Stimulated activated CD8-positive, alpha-beta memory T cell treated with anti-CD3 and anti-CD28 coated beads, Interleukin-15, amount 100 ng/mL, for 1 hour (primary cell): ENCODE data around the gene SUN3.

Source experiments
- DNase-seq: peaks from one replicate; pipeline ENCODE4 v3.0.0-alpha.2; 2020; ENCODE audit warnings: low read depth

Gene SUN3

DNA sequence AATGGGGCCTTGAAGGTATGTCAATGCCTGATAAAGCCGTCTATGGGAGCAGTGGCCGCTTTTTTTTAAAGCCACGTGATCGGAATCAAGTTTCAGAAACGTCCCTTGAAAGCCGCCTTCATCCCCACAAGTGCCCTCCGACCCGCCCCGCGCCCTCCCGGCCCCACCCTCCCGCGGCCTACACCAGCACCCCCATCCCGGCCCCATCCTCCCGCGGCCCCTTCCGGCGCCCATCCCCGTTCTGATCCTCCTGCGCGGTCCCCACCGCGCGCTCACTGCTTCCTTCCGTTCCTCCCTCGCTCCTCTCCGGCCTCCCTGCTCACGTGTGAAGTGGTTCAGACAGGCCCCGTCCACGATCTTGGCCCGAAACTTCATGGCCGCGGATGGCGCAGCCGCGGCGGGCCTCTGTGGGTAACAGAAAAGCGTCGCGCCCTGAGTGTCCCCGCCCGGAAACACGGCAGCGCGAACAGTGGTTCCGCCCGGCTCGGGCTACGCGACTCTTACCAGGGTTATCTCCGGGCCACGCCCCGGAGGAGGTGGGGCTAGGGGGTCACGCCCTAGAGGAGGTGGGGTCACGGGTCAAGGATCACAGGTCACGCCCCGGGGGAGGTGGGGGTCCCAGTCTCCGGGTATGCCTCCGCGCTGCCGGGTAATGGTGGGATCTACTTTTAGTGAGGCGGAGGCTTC is 49.6 kb downstream of the SUN3 start, which contains the start of gene HUS1:
HUS1 (minus strand) TSS at position 471 of the 687 bp plus-strand sequence; CDS start at position 375, 96 bp downstream.
- peak; percentile 79 for DNase-seq

DNA sequence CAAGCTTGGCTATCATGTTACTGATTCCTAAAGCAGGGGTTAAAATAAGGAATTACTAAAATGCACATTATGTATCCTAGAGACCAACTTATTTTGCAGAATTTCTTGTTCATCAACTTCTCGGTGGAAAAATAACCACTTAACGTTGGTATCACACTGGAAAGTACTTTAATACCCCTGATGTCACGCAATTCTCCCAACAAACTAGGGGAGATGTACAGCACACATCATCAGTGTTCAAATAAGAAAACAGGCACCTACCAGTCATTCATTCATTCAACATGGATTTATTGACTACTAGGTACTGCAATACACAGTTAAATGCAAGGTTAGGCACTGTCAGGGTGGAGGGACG is 50.1 kb downstream of the SUN3 start:
- no peak for DNase-seq

DNA sequence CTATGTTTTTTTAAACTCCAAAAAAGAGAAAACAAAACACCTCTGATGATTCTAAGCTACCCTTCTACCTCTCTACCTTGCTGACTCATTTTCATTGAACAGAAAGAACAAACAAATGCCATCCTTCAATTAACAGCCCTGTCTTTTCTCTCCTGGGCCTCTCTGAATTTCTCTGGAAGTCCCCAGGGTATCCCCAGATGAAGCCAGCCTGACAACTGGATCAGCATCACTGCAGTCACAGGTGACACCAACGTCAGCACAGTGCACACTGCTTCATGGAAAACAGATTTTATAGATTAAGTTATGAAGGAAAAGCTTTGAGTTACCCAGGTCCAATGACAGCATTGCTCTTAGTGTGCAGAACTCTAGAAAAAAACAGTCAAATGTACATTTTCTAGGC is 55.2 kb downstream of the SUN3 start:
- no peak for DNase-seq

DNA sequence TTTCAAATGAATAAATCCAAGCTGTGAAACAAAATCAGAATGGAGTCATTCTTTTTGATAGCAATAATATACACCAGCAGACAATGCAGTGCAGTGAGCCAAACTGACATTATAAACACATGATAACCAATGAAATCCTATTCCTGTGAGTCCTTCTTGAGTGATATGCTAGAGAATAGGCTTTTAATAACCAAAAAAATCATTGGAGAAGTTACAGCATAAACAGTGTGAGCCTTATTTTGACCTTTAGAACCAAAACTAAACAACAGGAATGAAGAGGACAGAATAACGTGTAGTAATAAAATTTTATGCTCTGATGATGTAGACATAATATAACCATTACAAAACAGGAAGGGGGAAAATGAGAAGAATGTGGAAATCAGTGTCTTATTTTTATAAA is 58.1 kb downstream of the SUN3 start:
- DNase-seq: no peak

DNA sequence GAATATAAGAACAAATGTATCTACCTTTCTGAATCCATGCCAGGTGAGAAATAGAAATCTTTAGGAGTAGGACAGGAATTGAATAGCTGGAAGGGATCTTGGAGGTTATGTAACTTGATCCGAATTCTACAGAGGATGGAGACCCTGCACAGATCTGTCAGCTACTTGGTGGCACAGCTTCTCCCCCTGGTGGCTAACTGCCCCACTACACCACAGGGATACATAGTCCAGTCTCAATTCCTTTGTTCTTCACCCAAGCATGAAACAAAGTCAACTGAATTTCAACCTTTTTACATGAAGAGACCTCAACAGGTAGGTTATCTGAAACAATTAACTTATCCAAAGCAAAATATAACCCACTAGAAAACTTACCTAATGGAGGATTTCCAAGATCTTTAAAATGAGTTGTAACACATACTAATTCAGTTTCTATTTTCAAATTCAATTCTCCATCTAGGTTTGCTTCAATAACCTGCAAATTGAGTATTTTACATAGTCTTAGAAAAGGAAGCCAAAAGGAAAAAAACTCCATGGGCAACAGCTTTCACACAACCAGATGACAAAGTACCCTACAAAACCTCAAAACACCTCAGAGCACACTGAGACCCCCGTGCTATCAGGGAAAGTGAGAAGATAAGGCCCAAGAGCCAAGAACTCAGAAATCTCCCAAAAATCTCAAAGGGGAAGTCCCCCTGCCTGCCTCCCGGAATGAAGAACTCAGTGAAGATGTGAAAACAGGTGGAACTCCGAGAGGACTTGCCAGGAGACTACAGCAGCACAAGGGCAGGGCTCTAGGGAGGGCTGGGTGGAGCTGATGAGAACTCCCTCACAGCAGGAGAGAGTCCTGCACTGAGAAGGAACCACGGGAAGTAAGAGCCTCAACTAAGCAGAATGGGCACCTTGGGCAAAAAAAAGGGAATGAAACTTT is 59.8 kb downstream of the SUN3 start:
- peak; percentile 30 for DNase-seq

DNA sequence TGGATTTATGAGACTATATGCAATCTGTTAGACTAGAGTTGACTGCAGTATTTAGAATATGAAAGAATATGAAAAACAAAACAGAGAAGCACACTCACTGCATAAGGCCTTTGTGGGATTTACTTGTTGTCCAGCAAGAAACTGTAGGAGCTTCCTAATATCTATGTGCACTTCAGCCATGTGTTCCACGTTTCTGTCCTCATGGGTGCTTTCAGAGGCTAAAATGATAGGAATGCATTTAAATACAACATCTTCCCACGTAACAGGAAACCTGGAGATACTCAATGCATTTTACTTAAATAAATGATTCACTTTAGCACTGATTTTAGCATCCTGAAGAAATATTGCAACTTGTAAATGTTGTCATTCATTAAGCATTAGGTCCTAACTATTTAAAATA is 61.2 kb downstream of the SUN3 start:
- DNase-seq: no peak

DNA sequence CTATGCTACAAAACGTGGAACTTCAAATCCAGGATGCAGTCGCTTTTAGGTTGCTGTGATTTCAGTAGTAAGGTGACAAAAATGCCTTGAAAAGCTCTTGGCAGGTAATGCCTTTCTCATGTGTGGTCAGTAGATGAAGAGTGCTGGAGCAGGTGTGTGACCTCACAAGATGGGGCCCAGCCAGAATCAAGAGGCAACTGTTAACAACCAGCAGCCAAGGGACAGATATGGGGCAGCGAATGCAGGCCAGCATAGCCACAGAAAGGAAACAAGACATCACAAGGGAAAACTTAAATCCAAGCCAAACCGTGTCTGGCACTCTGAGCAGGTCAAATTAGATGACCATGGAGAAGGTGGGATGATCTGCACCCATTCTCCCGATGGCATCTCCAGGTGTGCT is 61.8 kb downstream of the SUN3 start:
- DNase-seq: no peak

- DNase-seq: no peak
Measured at GRCh38 chr7:47965456-47965855, 63.5 kb downstream of the SUN3 start.

DNA sequence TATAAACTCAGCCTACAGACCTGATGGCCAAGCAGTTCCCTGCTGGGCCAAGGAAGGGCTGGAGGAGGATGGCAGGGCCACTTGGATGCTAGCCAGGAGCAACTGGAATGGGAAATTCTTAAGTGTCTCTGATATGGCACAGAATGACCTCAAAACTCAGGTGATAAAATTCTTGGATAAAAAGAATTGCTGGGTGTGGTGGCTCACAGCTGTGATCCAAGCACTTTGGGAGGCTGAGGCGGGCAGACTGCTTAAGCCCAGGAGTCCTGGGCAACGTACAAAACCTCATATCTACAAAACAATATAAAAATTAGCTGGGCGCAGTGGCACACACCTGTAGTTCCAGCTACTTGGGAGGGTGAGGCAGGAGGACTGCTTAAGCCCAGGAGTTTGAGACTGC is 66.6 kb downstream of the SUN3 start:
- no peak for DNase-seq

- DNase-seq: no peak
Measured at GRCh38 chr7:47957156-47957555, 71.8 kb downstream of the SUN3 start.

- DNase-seq: no peak
Measured at GRCh38 chr7:47956220-47956619, 72.7 kb downstream of the SUN3 start.

DNA sequence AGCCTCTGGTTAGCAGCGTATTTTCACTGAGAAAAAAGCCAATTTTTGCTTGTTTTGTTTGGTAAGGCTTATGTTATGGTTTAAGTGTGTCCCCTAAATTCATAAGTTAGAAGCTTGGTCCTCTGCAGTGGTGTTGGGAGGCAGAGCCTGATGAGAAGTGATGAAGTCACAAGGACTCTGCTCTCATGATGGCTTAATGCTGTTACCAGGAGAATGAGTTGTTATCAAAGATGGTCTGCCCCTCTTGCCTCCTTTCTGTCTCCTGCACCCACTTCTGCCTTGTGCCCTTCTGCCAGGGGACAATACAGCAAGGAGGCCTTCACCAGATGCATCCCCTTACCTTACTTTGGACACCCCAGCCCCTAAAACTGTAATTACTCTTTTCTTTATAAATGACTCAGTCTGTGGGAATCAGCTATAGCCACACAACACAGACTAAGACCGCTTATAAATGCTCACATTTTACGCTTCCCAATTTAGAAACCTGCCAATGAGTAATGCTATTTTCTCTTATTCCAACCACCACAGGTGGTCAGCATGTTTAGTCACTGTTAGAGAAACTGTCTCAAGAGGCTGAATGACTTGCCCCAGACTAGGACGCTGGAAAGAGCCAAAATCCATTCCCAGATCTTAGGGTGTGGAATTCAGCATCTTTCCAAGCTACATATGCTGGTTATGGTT is 74.5 kb downstream of the SUN3 start:
- DNase-seq: no peak

GRCh38 chr7:47953822-47954221 is 75.1 kb downstream of the SUN3 start:
- DNase-seq: no peak

- no peak for DNase-seq
Measured at GRCh38 chr7:47952224-47952623, 76.7 kb downstream of the SUN3 start.

- no peak for DNase-seq
Measured at GRCh38 chr7:47951374-47951773, 77.5 kb downstream of the SUN3 start.

DNA sequence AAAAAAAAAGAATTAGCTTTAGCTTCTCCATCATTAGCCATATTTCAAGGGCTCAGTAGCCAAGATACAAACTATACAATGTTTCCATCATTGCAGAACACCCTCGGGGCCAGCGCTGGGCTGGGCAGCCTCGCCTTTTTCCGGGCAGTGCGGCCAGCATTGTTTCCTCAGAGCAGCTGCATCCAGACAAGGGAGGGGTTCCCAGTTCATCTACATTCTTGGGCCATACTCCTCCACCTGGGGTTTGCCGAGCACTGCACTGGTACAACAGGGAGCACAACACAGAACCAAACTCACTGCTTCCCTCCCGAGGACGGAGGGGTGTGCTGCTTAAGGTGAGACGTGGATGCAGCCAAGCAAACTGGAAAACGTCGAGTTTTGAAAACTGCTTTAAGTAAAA is 78.2 kb downstream of the SUN3 start:
- DNase-seq: no peak

- DNase-seq: no peak
Measured at GRCh38 chr7:47949703-47950102, 79.2 kb downstream of the SUN3 start.

GRCh38 chr7:47948141-47948790 is 80.6 kb downstream of the SUN3 start, which contains the start of gene PKD1L1:
PKD1L1 (minus strand) TSS chr7:47948466; CDS start chr7:47948440, 26 bp downstream.
- no peak for DNase-seq

DNA sequence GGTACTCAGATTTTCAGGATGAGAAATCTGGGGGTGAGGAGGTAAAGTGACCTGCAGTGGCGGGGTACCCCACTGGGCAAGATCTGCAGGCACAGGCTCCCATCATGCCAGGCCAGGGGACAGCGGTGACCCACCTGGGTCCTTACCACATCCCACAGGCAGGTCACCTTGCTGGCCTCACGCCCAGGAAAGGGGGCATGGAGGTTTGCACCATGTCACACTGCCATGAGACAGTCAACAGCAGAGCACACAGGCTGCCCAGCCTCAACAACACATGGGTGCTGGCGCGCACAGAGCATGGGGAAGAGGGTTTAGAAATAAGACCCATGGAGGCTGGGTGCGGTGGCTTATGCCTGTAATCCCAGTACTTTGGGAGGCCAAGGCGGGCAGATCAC is 81.6 kb downstream of the SUN3 start:
- DNase-seq: no peak

DNA sequence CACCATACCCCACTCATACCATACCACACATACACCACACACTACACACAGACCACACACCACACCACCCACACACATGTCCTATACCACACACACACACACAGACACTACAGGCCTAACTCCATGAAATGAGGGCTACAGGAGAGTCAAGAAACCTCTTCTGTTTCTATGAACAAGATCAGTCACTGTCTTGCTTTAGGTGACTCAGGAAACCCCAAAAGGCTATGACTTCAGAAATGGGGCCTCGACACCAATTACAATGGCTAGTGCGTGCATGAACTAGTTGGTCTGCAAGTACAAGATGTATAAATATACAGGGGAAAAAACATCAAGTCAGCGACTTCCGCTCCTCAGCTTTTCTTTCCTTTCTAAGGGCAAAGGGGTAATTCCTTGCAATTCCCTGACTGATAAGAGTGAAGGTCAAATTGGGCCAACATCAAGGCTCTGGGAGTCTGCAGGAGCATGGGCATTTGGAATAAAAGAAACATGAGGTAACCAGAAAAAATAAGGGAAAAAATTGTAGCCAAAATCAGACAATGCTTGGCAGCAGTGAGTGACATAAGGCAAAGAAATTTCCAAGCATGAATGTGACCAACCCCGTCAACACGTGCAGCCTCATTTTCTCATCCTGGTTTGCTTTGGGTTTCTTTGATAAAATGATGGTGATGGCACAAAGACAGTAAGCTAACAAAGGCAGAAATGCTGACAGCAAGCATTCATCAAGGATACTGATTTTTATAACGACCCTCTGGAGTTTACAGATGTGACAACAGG is 82.1 kb downstream of the SUN3 start:
- no peak for DNase-seq

- DNase-seq: peak; percentile 70
Measured at GRCh38 chr7:47945261-47946015, 83.5 kb downstream of the SUN3 start.
